ENCODE data around the gene PNN. TPM values are rescaled to one million over a fixed set of nuclear protein-coding genes. Genes with fewer than 3 reads are reported as not detected.

Gene PNN
- total and polyA plus RNA-seq, 10 of the 15 experiments (the other 5 are each of a cell fraction or from before 2014, with no cell fraction given), result 44.2 to 166 (median 91.0) TPM

DNA sequence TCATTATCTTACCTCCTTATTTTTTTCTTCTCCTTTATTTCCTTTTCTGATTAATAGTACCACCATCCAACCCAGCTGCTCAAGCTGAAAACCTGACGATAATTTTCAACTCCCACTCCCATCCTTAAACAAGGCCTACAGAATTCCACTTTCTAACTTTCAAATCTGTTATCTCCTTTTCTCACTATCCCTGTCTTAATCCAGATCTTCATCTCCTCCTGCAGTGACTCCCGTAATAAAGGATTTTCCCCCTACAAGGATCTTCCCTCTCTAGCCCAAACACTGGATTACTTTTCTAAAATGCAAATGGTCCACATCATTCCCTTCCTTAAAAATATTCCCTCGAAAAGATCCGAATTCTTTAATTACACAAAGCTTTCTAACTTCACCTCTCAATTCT is 6.5 kb upstream of the PNN start (continued):
- TF ChIP-seq, protein P1, sequence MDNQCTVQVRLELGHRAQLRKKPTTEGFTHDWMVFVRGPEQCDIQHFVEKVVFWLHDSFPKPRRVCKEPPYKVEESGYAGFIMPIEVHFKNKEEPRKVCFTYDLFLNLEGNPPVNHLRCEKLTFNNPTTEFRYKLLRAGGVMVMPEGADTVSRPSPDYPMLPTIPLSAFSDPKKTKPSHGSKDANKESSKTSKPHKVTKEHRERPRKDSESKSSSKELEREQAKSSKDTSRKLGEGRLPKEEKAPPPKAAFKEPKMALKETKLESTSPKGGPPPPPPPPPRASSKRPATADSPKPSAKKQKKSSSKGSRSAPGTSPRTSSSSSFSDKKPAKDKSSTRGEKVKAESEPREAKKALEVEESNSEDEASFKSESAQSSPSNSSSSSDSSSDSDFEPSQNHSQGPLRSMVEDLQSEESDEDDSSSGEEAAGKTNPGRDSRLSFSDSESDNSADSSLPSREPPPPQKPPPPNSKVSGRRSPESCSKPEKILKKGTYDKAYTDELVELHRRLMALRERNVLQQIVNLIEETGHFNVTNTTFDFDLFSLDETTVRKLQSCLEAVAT (IDR thresholded peaks at IDR 0.05), result no peak
- no peak for TF ChIP-seq ETV6 (conservative IDR thresholded peaks at IDR 0.05 in 1 of 2, IDR thresholded peaks at IDR 0.05 in 1 of 2; ENCODE audit: borderline replicate concordance in 1 of 2, low read depth in 1 of 2)

DNA sequence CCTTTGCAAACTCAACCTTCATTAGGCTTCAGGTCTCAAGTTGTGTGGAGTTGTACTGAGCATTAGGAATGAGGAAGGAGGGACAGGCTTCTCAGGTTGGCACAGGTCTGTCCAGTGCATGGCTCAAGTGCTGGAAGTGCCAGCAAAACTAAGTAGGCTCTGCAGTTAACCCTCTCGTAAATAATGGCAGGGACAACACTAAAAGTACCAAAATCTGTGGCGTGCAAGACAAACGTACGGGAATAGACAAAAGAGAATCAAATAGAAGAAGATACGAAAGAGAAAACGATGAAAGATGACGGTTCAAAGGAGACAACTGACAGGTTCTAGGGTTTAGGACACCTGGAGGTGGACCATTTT is 5.5 kb upstream of the PNN start:
- H2AFZ ChIP-seq (ENCODE audit: control insufficient read depth, low read depth, low read length), result peak overlapping the region; percentile 97
- H3K27me3 ChIP-seq (replicated peaks in 1 of 2; ENCODE audit: control insufficient read depth in 2 of 2, insufficient read depth in 2 of 2, low read length in 1 of 2), result no peaks in the 10 kb centered on the region
- peaks cover 0 to 4% of the 10 kb centered on the region in 2 experiments; a peak in 1 of 4 replicates for H3K36me3 ChIP-seq (ENCODE audit: control insufficient read depth in 2 of 2, insufficient read depth in 2 of 2, low read length in 1 of 2)
- ATAC-seq (peak; percentile 22), DNase-seq (ENCODE audit: low read depth, low spot score) (no peak), FAIRE-seq (no peak)
- TF ChIP-seq PML (IDR thresholded peaks at IDR 0.05; ENCODE audit: low read length), result no peak
- TF ChIP-seq YBX1 (IDR thresholded peaks at IDR 0.05), result no peak
- TF ChIP-seq, protein P2, sequence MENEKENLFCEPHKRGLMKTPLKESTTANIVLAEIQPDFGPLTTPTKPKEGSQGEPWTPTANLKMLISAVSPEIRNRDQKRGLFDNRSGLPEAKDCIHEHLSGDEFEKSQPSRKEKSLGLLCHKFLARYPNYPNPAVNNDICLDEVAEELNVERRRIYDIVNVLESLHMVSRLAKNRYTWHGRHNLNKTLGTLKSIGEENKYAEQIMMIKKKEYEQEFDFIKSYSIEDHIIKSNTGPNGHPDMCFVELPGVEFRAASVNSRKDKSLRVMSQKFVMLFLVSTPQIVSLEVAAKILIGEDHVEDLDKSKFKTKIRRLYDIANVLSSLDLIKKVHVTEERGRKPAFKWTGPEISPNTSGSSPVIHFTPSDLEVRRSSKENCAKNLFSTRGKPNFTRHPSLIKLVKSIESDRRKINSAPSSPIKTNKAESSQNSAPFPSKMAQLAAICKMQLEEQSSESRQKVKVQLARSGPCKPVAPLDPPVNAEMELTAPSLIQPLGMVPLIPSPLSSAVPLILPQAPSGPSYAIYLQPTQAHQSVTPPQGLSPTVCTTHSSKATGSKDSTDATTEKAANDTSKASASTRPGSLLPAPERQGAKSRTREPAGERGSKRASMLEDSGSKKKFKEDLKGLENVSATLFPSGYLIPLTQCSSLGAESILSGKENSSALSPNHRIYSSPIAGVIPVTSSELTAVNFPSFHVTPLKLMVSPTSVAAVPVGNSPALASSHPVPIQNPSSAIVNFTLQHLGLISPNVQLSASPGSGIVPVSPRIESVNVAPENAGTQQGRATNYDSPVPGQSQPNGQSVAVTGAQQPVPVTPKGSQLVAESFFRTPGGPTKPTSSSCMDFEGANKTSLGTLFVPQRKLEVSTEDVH (IDR thresholded peaks at IDR 0.05; ENCODE audit: low read depth, partially characterized antibody), result no peak
- TF ChIP-seq BCL11A (IDR thresholded peaks at IDR 0.05; ENCODE audit: low read depth, low read length), result no peak
- no peak for TF ChIP-seq CHD1 (IDR thresholded peaks at IDR 0.05; ENCODE audit: low read depth, low read length)
- TF ChIP-seq BRCA1 (IDR thresholded peaks at IDR 0.05; ENCODE audit: low read depth, low read length), result no peak
- no peak for TF ChIP-seq STAT1 (conservative IDR thresholded peaks at IDR 0.05)
- TF ChIP-seq TARDBP (IDR thresholded peaks at IDR 0.05; ENCODE audit: borderline replicate concordance), result no peak
- TF ChIP-seq CREM (IDR thresholded peaks at IDR 0.05; ENCODE audit: low read depth), result no peak
- no peak for TF ChIP-seq RUNX3 (IDR thresholded peaks at IDR 0.05; ENCODE audit: low read length)
- TF ChIP-seq POU2F2 (IDR thresholded peaks at IDR 0.05; ENCODE audit: borderline replicate concordance, low read depth, low read length), result no peak
- no peak for TF ChIP-seq ETV6 (conservative IDR thresholded peaks at IDR 0.05 in 1 of 2, IDR thresholded peaks at IDR 0.05 in 1 of 2; ENCODE audit: borderline replicate concordance in 1 of 2, low read depth in 1 of 2)
- no peak for TF ChIP-seq NR2C2 (IDR thresholded peaks at IDR 0.05; ENCODE audit: borderline replicate concordance, control insufficient read depth, insufficient read length, low read depth)
- no peak for TF ChIP-seq NFYA (IDR thresholded peaks at IDR 0.05; ENCODE audit: borderline replicate concordance, low read depth, low read length)
- TF ChIP-seq, protein P3, sequence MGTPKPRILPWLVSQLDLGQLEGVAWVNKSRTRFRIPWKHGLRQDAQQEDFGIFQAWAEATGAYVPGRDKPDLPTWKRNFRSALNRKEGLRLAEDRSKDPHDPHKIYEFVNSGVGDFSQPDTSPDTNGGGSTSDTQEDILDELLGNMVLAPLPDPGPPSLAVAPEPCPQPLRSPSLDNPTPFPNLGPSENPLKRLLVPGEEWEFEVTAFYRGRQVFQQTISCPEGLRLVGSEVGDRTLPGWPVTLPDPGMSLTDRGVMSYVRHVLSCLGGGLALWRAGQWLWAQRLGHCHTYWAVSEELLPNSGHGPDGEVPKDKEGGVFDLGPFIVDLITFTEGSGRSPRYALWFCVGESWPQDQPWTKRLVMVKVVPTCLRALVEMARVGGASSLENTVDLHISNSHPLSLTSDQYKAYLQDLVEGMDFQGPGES (IDR thresholded peaks at IDR 0.05), result no peak
- TF ChIP-seq HCFC1 (IDR thresholded peaks at IDR 0.05; ENCODE audit: low read length), result no peak
- no peak for TF ChIP-seq BMI1 (IDR thresholded peaks at IDR 0.05; ENCODE audit: borderline replicate concordance)
- peak overlapping the region; percentile 64 for H3K4me2 ChIP-seq (ENCODE audit: control insufficient read depth, insufficient read depth)
- WGBS (ENCODE audit: insufficient coverage, insufficient replicate concordance, low lambda C conversion rate, missing lambda C conversion rate), result 0% methylated on average over 7 of the region's 7 CpGs
- intact Hi-C loops (cut with micrococcal nuclease; ENCODE audit: unreplicated experiment) (no loop called here), in situ Hi-C loops (cut with MboI) (no loop called here)
- H3K4me3 ChIP-seq, result peak overlapping the region; percentile 97
- H3K27ac ChIP-seq (ENCODE audit: control insufficient read depth, insufficient read depth), result peak overlapping the region; percentile 98
- H3K79me2 ChIP-seq (ENCODE audit: control insufficient read depth, insufficient read depth, low read length), result peaks cover 35% of the 10 kb centered on the region
- no peaks in the 10 kb centered on the region; the same call in 1 of the 2 replicates for H4K20me1 ChIP-seq (ENCODE audit: control insufficient read depth, insufficient read depth)
- ChIA-PET POLR2A (interaction anchor here (0.7 to 1.5 kb wide), 8 partner anchors 8 to 299 kb away, joined by 3 to 7 read pairs (median 3); partner anchors contain the start of gene GEMIN2), CTCF (interaction anchor here (1.0 to 1.4 kb wide), 7 partner anchors 10 to 257 kb away, joined by 3 to 5 read pairs (median 3); partner anchors contain the start of gene GEMIN2), RAD21 (ENCODE audit: unreplicated experiment) (interaction anchor here (0.8 to 1.1 kb wide), 5 partner anchors 14 to 283 kb away, joined by 3 to 4 read pairs (median 4); no protein-coding TSS in a partner anchor), SMC1A (ENCODE audit: uncharacterized antibody, unreplicated experiment) (interaction anchor here (1.0 to 1.7 kb wide), 9 partner anchors 10 to 259 kb away, joined by 3 to 13 read pairs (median 3); partner anchors contain the start of gene GEMIN2)
- BruUV-seq (replicated peaks), result no TSS peak
- H3K9me3 ChIP-seq (replicated peaks; ENCODE audit: control insufficient read depth, insufficient read depth, low read length), result no peaks in the 10 kb centered on the region
- peak overlapping the region; percentile 98 for H3K9ac ChIP-seq (ENCODE audit: control insufficient read depth, insufficient read depth, low read length)
- peaks cover 7% of the 10 kb centered on the region for H3K4me1 ChIP-seq (ENCODE audit: control insufficient read depth, insufficient read depth, low read length)

All from GM12878 (cell line).